T-helper 2 cell treated with Interferon-gamma antibody and Interleukin-4, amounts not matched to agents 5 μg/mL and 100 μg/mL, for 36 hours (primary cell): Measurements from ENCODE around the gene TVP23C.

ENCODE experiments used
- DNase-seq: peaks from one replicate; pipeline ENCODE4 v3.0.0; 2021; ENCODE audit warnings: low spot score
- H3K27ac Mint-ChIP-seq: one replicate; pipeline ENCODE4 v1.8.0; 2021; ENCODE audit warnings: mild to moderate bottlenecking, mixed read lengths
- H3K27me3 Mint-ChIP-seq: one replicate; pipeline ENCODE4 v1.8.0; 2021; ENCODE audit warnings: low read depth, mixed read lengths
- H3K36me3 Mint-ChIP-seq: one replicate; pipeline ENCODE4 v1.8.0; 2021; ENCODE audit warnings: low read depth, mixed read lengths
- H3K4me1 Mint-ChIP-seq: one replicate; pipeline ENCODE4 v1.8.0; 2021; ENCODE audit warnings: low read depth, mixed read lengths
- H3K4me3 Mint-ChIP-seq: one replicate; pipeline ENCODE4 v1.8.0; 2022; ENCODE audit warnings: mild to moderate bottlenecking, moderate library complexity, mixed read lengths
- H3K9me3 Mint-ChIP-seq: one replicate; pipeline ENCODE4 v1.8.0; 2021; ENCODE audit warnings: mixed read lengths

The TVP23C gene

DNA sequence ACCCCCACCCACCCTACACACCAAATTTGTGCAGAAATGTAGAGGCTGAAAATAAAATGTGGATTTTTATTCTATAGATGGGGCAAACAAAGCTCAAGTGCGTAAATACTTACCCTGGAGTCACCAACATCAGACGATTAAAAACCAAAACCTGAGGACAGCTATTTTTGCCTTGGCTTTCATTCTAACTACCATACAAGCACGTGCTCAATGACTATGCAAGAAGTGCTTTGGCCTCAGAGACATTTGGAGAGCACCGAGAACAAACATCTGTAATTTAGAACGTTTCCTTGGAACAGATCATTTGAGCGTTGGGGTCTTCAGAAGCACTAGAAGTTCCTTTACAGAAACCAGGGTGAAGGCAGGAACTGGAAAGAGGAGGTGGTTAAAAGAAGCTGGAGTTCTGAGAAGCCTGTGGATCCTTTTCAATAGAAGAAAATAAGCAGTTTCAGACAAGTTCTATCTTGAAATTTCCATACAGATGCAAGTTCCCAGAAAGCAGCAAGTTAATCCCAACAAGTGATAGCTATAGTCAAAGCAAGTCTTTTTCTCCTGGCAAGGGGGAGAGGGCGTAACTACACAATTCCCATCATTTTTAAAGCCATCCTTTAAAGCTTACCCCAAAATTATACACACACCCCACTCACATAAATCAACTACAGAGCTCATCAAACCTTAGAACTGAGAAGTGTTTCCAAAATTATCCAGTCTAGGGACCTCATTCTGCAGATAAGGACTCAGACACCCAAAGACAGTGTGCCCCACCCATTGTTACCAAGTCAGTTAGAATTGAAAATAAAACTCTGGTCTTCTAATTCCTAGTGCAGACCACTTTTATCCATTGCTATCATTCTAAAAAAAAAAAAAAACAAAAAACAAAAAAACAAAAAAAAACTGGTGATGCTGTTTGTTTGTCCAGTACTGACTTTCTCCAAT, 66.3 kb downstream of the TVP23C start:
- H3K9me3 Mint-ChIP-seq, result no peaks in the 10 kb centered on the region
- no peak for DNase-seq
- H3K4me1 Mint-ChIP-seq, result no peaks in the 10 kb centered on the region
- no peaks in the 10 kb centered on the region for H3K27me3 Mint-ChIP-seq
- H3K4me3 Mint-ChIP-seq, result no peak overlapping the region
- H3K36me3 Mint-ChIP-seq, result peaks cover 14% of the 10 kb centered on the region
- no peak overlapping the region for H3K27ac Mint-ChIP-seq

DNA sequence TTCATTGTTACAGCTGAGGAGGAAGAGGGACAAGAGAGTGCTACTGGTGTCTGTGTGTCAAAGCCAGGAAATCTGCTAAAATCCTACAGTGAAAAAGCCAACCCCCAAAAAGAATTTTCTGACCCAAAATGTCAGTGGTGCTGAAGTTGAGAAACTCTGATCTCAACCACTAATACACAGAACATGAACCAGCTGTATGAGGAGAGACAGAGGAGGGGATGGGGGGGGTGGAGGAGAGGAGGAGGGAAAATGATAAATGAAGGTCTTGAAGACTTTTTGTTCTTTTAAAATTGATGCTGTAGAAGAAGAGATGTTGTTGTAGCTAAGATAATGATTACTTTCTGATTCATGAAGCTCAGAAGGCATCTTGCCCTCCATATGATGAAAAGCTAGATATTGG, 68.5 kb downstream of the TVP23C start:
- no peak for DNase-seq
- Mint-ChIP-seq H3K27me3 (no peaks in the 10 kb centered on the region), H3K36me3 (peaks cover 8% of the 10 kb centered on the region), H3K27ac (no peak overlapping the region), H3K4me1 (peaks cover 11% of the 10 kb centered on the region), H3K9me3 (no peaks in the 10 kb centered on the region), H3K4me3 (no peak overlapping the region)

DNA sequence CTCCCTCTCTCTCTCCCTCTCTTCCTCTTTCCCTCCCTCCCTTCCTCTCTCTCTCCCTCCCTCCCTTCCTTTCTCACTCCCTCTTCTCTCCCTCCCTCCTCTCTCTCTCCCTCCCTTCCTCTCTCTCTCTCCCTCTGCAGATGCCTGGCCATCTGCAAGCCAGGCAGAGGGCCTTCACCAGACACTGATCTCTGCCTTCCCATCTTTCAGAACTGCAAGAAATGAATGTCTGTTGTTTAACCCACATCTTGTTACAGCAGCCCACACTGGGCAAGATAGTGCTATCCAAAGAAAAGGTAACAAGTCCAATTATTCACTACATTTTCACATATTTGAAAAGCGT, 69.6 kb downstream of the TVP23C start:
- Mint-ChIP-seq H3K27ac (no peak overlapping the region), H3K27me3 (no peaks in the 10 kb centered on the region), H3K4me3 (no peak overlapping the region), H3K9me3 (no peaks in the 10 kb centered on the region), H3K4me1 (peaks cover 11% of the 10 kb centered on the region), H3K36me3 (peaks cover 11% of the 10 kb centered on the region)
- no peak for DNase-seq

DNA sequence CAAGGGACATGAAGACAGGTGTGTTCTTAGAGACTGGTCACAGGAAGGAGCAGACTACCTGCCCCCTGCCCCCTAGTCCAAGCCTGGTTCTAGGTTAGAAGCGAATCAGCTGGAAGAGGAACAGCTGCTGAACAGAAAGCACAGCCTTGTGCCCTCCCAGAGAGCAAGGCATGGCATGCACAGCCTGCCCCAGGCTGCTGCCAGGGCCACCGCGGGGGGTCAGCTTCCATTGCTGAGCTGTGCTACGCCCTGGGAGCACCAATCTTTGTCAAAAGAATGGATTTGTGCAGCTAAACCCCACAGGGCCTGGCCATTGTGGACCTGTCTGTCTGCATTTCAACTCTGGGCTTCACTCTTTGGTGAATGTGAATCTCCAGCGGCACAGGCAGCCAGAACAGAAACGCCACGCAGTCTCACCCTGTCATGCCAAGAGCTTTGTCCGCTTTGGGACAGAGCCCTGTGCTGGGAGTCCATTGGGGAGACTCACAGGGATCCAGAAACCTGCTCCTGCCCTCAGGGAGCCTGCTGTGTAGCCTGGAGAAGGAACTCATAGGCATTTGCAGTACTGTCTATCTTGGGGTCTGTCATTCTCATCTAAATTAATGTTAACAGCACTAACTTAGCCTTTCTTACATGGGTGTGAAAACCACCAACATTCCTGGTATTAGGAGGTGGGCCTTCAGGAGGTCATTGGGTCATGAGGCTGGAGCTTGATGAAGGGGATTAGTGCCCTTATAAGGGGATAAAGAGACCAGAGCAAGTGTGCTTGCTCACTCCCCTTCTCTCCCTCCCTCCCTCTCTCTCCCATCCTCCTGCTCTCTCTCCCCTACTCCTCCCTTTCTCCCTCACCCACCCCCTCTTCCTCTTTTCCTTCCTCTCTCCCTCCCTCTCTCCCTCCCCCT, 70.2 kb downstream of the TVP23C start:
- Mint-ChIP-seq H3K4me1 (peaks cover 11% of the 10 kb centered on the region), H3K9me3 (no peaks in the 10 kb centered on the region), H3K27me3 (no peaks in the 10 kb centered on the region), H3K4me3 (no peak overlapping the region), H3K36me3 (peaks cover 8% of the 10 kb centered on the region), H3K27ac (no peak overlapping the region)
- no peak for DNase-seq

DNA sequence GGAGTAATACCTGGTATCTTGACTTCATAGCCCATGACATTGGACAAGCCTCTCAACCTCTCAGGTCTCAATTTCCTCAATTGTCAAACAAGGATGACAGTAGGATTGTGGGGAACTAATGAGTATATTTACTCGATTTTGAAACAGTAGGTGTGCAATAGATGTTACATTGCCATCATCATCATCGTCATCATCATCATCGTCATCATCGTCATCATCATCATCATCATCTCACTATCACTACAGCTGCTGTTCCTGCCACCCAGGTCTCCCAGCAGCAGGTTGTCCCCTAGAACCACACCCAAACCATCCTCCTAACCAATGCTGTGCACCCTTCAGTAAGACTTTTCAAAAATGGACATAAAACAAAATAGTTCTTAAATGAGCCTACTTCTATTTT, 71.1 kb downstream of the TVP23C start:
- no peak overlapping the region for H3K27ac Mint-ChIP-seq
- H3K9me3 Mint-ChIP-seq, result no peaks in the 10 kb centered on the region
- no peaks in the 10 kb centered on the region for H3K27me3 Mint-ChIP-seq

DNA sequence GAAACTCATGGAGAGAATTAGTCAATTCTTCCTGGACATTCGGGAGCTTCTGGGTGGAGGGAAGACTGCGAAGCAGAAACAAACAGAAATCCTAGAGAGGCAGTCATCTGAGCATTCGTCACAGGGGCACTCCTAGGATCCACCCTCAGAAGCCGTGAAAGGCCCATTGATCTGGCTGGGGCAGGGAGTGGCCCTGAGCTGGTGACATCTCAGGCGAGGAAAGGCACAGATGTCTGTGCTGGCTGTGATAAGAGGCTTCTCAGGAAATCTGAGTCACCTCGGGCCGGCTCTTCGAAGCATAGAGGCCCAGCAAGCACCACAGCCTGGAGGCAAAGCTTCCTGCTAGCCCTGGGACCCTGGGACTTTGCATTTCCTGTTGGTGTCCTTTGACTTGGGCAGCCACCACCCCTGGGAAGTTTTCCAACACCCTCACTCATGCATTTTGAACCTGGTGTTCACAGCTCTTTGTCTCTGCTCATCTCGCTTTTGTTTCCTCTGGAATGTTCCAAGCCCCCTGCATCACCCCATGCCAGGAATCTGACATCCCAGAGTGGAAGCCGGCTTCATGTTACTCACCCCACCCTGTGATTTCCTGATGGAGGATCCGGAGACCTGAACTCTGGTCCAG, 72.5 kb downstream of the TVP23C start:
- H3K36me3 Mint-ChIP-seq, result peaks cover 7% of the 10 kb centered on the region
- peaks cover 11% of the 10 kb centered on the region for H3K4me1 Mint-ChIP-seq
- no peak overlapping the region for H3K27ac Mint-ChIP-seq
- no peaks in the 10 kb centered on the region for H3K9me3 Mint-ChIP-seq
- no peak overlapping the region for H3K4me3 Mint-ChIP-seq
- DNase-seq, result peak; percentile 69
- H3K27me3 Mint-ChIP-seq, result no peaks in the 10 kb centered on the region

More for the DNA sequence above, 71.1 kb downstream of the TVP23C start:
- no peak for DNase-seq
- Mint-ChIP-seq H3K36me3 (peaks cover 7% of the 10 kb centered on the region), H3K4me1 (peaks cover 11% of the 10 kb centered on the region), H3K4me3 (no peak overlapping the region)

DNA sequence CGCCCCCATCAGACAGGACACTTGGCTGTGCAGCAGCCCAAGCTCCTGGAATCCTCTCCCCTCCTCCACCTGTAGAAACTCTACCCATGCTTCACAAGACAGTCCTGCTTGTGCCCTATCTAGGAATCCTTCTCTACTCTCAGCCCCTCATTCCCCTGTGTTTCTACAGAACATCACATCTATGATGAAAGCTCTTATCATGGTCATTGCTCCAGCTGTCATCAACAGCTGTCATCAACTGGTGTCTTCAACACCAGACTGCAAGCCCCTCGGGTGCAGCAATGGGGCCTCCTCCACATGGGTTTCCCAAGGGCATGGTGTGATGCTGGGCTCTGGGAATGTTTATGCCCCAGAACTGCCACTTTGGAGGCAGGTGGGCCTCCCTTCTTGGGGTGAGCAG, 74.7 kb downstream of the TVP23C start:
- peaks cover 6% of the 10 kb centered on the region for H3K36me3 Mint-ChIP-seq
- no peaks in the 10 kb centered on the region for H3K27me3 Mint-ChIP-seq
- H3K4me1 Mint-ChIP-seq, result peaks cover 11% of the 10 kb centered on the region
- H3K9me3 Mint-ChIP-seq, result no peaks in the 10 kb centered on the region
- no peak for DNase-seq
- H3K27ac Mint-ChIP-seq, result no peak overlapping the region
- no peak overlapping the region for H3K4me3 Mint-ChIP-seq

DNA sequence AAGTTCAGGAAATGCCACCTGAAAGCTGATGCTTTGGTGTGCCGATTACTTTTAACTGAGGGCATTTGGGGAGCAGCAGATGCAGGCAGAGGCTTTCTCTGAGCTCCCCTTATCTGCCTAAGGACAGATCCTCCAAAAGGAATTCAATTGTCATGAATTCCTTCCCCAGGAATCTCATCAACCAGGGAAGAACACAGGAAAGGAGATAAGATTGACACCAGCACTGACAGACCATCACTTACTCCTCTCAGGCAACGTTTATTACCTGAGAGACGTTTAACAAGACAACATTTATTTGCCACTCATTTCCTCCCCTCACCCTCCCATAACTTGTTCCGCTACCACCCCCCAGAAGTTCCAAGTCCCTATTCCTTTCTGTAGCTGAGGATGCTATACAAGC, 78.2 kb downstream of the TVP23C start:
- H3K36me3 Mint-ChIP-seq, result peaks cover 3% of the 10 kb centered on the region
- H3K27me3 Mint-ChIP-seq, result no peaks in the 10 kb centered on the region
- no peaks in the 10 kb centered on the region for H3K9me3 Mint-ChIP-seq
- no peak for DNase-seq
- H3K4me3 Mint-ChIP-seq, result no peak overlapping the region
- no peak overlapping the region for H3K27ac Mint-ChIP-seq
- H3K4me1 Mint-ChIP-seq, result no peaks in the 10 kb centered on the region

DNA sequence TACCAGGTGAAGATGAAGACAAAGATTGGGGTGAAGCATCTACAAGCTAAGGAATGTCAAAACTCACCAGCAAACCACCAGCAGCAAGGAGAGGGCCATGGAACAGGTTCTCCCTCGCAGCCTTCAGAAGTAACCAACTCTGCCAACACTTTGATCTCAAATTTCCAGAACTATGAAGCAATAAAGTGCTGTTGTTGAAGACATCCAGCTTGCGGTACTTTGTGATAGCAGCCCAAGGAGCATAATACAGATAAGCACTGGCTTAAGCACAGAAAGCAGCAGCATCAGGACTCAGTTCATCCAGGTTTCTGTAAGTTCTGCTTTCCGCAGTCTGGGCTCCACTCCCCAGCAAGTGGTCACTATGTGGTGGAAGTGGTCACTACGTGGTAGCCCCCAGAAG, 79.9 kb downstream of the TVP23C start:
- Mint-ChIP-seq H3K27me3 (no peaks in the 10 kb centered on the region), H3K4me1 (no peaks in the 10 kb centered on the region), H3K27ac (no peak overlapping the region), H3K9me3 (no peaks in the 10 kb centered on the region), H3K4me3 (no peak overlapping the region), H3K36me3 (no peaks in the 10 kb centered on the region)
- no peak for DNase-seq

DNA sequence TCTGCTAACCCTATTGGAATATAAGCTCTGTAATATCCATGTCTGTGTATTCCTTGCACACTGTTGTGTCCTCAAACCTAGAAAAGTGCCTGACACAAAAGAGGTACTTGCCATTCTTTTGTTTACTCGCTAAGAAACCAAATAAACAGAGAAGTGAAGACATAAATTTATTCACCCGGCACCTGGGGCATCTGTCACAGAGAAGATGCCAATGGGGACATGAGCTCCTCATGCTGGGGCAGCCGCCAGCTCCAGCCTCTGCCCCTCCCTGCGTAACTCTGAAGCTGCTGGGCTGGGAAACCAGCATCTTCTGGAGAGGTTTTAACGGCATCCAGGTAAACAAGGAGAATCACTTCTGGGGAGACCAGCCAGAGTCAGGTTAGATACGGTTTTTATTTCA, 80.8 kb downstream of the TVP23C start:
- no peak overlapping the region for H3K27ac Mint-ChIP-seq
- H3K9me3 Mint-ChIP-seq, result no peaks in the 10 kb centered on the region
- DNase-seq, result no peak
- H3K4me1 Mint-ChIP-seq, result no peaks in the 10 kb centered on the region
- H3K4me3 Mint-ChIP-seq, result no peak overlapping the region
- H3K36me3 Mint-ChIP-seq, result no peaks in the 10 kb centered on the region
- H3K27me3 Mint-ChIP-seq, result no peaks in the 10 kb centered on the region

DNA sequence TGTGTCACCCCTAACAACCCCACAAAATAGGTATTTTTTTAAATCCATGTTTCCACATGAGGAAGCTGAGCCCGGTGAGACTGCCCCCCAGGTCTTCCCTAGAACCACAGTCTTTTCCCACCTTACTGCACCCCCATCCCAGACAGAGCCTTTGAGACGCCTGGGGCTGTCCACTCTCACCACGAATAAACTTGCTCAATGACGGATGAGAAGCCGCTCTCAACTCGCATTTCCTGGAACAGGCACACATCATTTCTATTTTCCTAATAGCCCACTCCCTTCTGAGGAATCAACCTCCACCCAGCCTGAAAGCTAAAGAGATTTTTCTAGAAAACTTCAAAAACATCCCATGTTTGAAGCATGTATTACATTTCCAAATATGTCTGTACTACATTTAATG, 81.8 kb downstream of the TVP23C start:
- Mint-ChIP-seq H3K27me3 (no peaks in the 10 kb centered on the region), H3K4me3 (no peak overlapping the region), H3K36me3 (no peaks in the 10 kb centered on the region), H3K9me3 (no peaks in the 10 kb centered on the region), H3K27ac (no peak overlapping the region), H3K4me1 (no peaks in the 10 kb centered on the region)
- DNase-seq, result no peak

DNA sequence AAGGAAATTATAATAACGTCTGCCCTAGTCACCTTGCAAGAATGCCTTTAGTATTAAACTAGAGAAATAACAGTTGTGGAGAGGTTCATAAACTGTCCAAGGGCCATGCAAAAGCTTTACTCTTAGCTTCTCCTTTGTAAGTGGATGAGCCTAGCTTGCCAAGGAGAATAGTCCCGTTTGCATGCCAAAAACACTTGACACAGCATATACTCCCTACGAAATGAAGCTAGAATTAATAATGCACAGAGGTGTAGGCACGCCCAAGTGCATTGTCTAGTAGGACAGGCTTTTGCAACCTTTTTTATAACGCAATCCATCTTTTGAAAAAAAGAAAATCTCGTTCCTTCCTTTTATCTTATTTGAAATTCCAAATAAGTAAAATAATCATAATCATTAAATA, 83.1 kb downstream of the TVP23C start:
- Mint-ChIP-seq H3K4me3 (no peak overlapping the region), H3K27me3 (no peaks in the 10 kb centered on the region), H3K9me3 (no peaks in the 10 kb centered on the region), H3K36me3 (no peaks in the 10 kb centered on the region), H3K27ac (no peak overlapping the region), H3K4me1 (no peaks in the 10 kb centered on the region)
- DNase-seq, result no peak

DNA sequence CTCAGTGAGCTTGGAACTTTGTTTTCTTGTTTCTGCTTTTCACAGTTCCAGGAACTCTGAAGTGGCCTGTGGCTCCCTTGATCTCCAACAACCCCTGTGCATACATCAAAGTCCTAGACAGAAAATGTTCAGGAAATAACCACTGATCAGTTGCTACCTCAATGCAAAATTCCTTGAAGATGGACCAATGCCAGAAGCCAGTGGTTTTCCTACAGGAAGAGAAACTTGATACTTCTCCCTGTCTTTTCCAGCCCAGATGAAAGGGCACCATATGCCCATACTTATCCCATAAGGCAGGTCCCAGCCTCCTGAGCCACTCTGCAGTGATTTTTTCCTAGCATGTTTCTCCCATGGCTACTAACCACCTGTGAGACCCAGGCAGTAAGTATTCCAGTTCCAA, 83.6 kb downstream of the TVP23C start:
- H3K4me3 Mint-ChIP-seq, result no peak overlapping the region
- H3K27ac Mint-ChIP-seq, result no peak overlapping the region
- H3K27me3 Mint-ChIP-seq, result no peaks in the 10 kb centered on the region
- H3K9me3 Mint-ChIP-seq, result no peaks in the 10 kb centered on the region
- no peaks in the 10 kb centered on the region for H3K36me3 Mint-ChIP-seq
- H3K4me1 Mint-ChIP-seq, result no peaks in the 10 kb centered on the region
- DNase-seq, result no peak

DNA sequence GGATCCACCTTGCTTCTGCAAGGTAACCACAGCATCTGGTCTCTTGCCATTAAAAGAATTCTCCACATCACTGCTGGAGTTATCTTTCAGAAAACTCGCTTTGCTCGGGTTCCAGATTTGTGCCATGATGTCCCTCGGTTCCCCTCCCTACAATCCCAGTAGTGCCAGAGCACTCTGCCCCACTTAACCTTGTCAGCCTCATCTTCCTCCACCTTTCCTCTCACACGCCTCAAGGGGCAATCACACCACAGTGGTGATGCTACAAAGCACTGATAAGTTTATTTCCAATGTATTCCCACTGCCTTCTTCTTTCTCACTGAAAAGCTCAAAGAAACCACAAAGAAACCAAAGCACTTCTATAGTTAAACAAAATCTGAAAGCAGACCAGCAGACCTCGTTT, 84.4 kb downstream of the TVP23C start:
- Mint-ChIP-seq H3K4me1 (no peaks in the 10 kb centered on the region), H3K27ac (no peak overlapping the region), H3K9me3 (no peaks in the 10 kb centered on the region), H3K36me3 (no peaks in the 10 kb centered on the region), H3K27me3 (no peaks in the 10 kb centered on the region), H3K4me3 (no peak overlapping the region)
- no peak for DNase-seq
